ENCODE data around the gene AK8.

GRCh38 chr9:132763574-132763973, 114.5 kb downstream of the AK8 start:
- TF ChIP-seq CTCF (conservative IDR thresholded peaks at IDR 0.05; ENCODE audit: low read depth in 2 of 2) (no peak), POLR2AphosphoS5 (IDR thresholded peaks at IDR 0.05; ENCODE audit: low read depth) (no peak), ETS1 (IDR thresholded peaks at IDR 0.05) (no peak), ZNF114 (CRISPR knock-in tag; IDR thresholded peaks at IDR 0.05) (no peak), JUNB (IDR thresholded peaks at IDR 0.05; ENCODE audit: unreplicated experiment) (no peak), REST (IDR thresholded peaks at IDR 0.05; ENCODE audit: unreplicated experiment) (no peak), CREB1 (CRISPR knock-in tag; IDR thresholded peaks at IDR 0.05; ENCODE audit: low read depth) (no peak), EZH2phosphoT487 (IDR thresholded peaks at IDR 0.05; ENCODE audit: unreplicated experiment) (no peak), EZH2 (IDR thresholded peaks at IDR 0.05; ENCODE audit: low read depth, unreplicated experiment) (no peak)

Measured in GM23338 (cell line).